H9 (cell line): ENCODE data around the gene FAHD2A. TPM values are rescaled to one million over a fixed set of nuclear protein-coding genes. Genes with fewer than 3 reads are reported as not detected.

Experiments used
- DNase-seq: peaks from one replicate; pipeline ENCODE4 v3.0.0-alpha.2; 2017
- H2AFZ ChIP-seq: one replicate; pipeline ENCODE4 v1.6.1; 2013; ENCODE audit warnings: mild to moderate bottlenecking, low read length, control low read depth, moderate library complexity
- H2AK5ac ChIP-seq: 2 replicates; pipeline ENCODE4 v1.6.1; 2013; ENCODE audit warnings: low read length, control low read depth, mixed read lengths; ENCODE audit not compliant: insufficient read length
- H2BK120ac ChIP-seq: one replicate; pipeline ENCODE4 v1.6.1; 2013; ENCODE audit warnings: low read depth, mild to moderate bottlenecking, low read length, control low read depth, inconsistent platforms; ENCODE audit not compliant: poor library complexity, severe bottlenecking
- H2BK12ac ChIP-seq: 2 replicates; pipeline ENCODE4 v1.6.1; 2013; ENCODE audit warnings: low read length, control low read depth, mixed read lengths, low read depth; ENCODE audit not compliant: insufficient read length
- H2BK15ac ChIP-seq: 2 replicates; pipeline ENCODE4 v1.6.1; 2013; ENCODE audit warnings: low read depth, low read length, control low read depth
- H2BK20ac ChIP-seq: one replicate; pipeline ENCODE4 v1.6.1; 2013; ENCODE audit warnings: low read depth, mild to moderate bottlenecking, low read length, control low read depth, inconsistent platforms; ENCODE audit not compliant: poor library complexity, severe bottlenecking
- H2BK5ac ChIP-seq: 2 replicates; pipeline ENCODE4 v1.6.1; 2013; ENCODE audit warnings: low read length, control low read depth, mixed read lengths; ENCODE audit not compliant: insufficient read length
- H3K14ac ChIP-seq: 2 replicates; pipeline ENCODE4 v1.6.1; 2013; ENCODE audit warnings: low read length, control low read depth; ENCODE audit not compliant: insufficient read depth
- H3K18ac ChIP-seq: 2 replicates; pipeline ENCODE4 v1.6.1; 2013; ENCODE audit warnings: low read depth, mild to moderate bottlenecking, mixed read lengths, low read length, control low read depth; ENCODE audit not compliant: insufficient read length
- H3K23ac ChIP-seq: 2 replicates; pipeline ENCODE4 v1.6.1; 2013; ENCODE audit warnings: low read length, control low read depth, mixed read lengths, low read depth; ENCODE audit not compliant: insufficient read length
- H3K23me2 ChIP-seq: 2 replicates; pipeline ENCODE4 v1.6.1; 2013; ENCODE audit warnings: low read depth, mild to moderate bottlenecking, mixed read lengths, low read length, control low read depth; ENCODE audit not compliant: insufficient read length, poor library complexity, severe bottlenecking
- H3K27ac ChIP-seq: 2 replicates; pipeline ENCODE4 v1.5.1; 2013; ENCODE audit warnings: low read length, control low read depth, mixed read lengths, low read depth; ENCODE audit not compliant: insufficient read length
- H3K27me3 ChIP-seq: 2 replicates; pipeline ENCODE4 v1.6.1; 2013; ENCODE audit warnings: low read length, control low read depth, inconsistent platforms; ENCODE audit not compliant: insufficient read depth
- H3K4ac ChIP-seq: 2 replicates; pipeline ENCODE4 v1.6.1; 2013; ENCODE audit warnings: low read depth, mild to moderate bottlenecking, control low read depth, inconsistent platforms, low read length, moderate library complexity
- H3K4me1 ChIP-seq: 2 replicates; pipeline ENCODE4 v1.6.1; 2013; ENCODE audit warnings: low read length, control low read depth, inconsistent platforms; ENCODE audit not compliant: insufficient read depth
- H3K4me2 ChIP-seq: 2 replicates; pipeline ENCODE4 v1.6.1; 2013; ENCODE audit warnings: low read length, control low read depth, mixed read lengths; ENCODE audit not compliant: insufficient read length, insufficient read depth
- H3K56ac ChIP-seq: 2 replicates; pipeline ENCODE4 v1.6.1; 2013; ENCODE audit warnings: low read depth, mild to moderate bottlenecking, mixed read lengths, low read length, control low read depth; ENCODE audit not compliant: insufficient read length
- H3K79me1 ChIP-seq: 2 replicates; pipeline ENCODE4 v1.6.1; 2013; ENCODE audit warnings: low read depth, mild to moderate bottlenecking, moderate library complexity, low read length, control low read depth, inconsistent platforms; ENCODE audit not compliant: insufficient read depth, poor library complexity, severe bottlenecking
- H3K79me2 ChIP-seq: 2 replicates; pipeline ENCODE4 v1.6.1; 2013; ENCODE audit warnings: low read length, control low read depth, inconsistent platforms; ENCODE audit not compliant: insufficient read depth
- H3K9ac ChIP-seq: 2 replicates; pipeline ENCODE4 v1.6.1; 2013; ENCODE audit warnings: low read length, control low read depth, mixed read lengths; ENCODE audit not compliant: insufficient read length; ENCODE audit errors: extremely low read depth
- H3K9me3 ChIP-seq: one replicate; pipeline ENCODE4 v1.6.1; 2013; ENCODE audit warnings: low read depth, low read length, inconsistent platforms; ENCODE audit not compliant: control insufficient read depth
- H3T11ph ChIP-seq: one replicate; pipeline ENCODE4 v1.6.1; 2013; ENCODE audit warnings: mild to moderate bottlenecking, low read length, control low read depth, inconsistent platforms
- H4K20me1 ChIP-seq: one replicate; pipeline ENCODE4 v1.6.1; 2013; ENCODE audit not compliant: control insufficient read depth, insufficient read length, insufficient read depth
- H4K5ac ChIP-seq: 2 replicates; pipeline ENCODE4 v1.6.1; 2013; ENCODE audit warnings: low read depth, mild to moderate bottlenecking, mixed read lengths, low read length, control low read depth; ENCODE audit not compliant: insufficient read length
- H4K8ac ChIP-seq: replicated peaks from 2 replicates; pipeline ENCODE4 v1.6.1; 2013; ENCODE audit warnings: low read length, control low read depth, mixed read lengths, low read depth; ENCODE audit not compliant: insufficient read length
- H4K91ac ChIP-seq: 2 replicates; pipeline ENCODE4 v1.6.1; 2013; ENCODE audit warnings: low read depth, mild to moderate bottlenecking, moderate library complexity, mixed read lengths, low read length, control low read depth; ENCODE audit not compliant: insufficient read length
- H3K27ac Mint-ChIP-seq, 3 experiments: 2 replicates in 2 of 3; 3 replicates in 1 of 3; pipeline ENCODE4 v1.8.0; 2020 to 2021; ENCODE audit warnings: mixed read lengths in 3 of 3, mild to moderate bottlenecking in 1 of 3, moderate library complexity in 1 of 3
- H3K27me3 Mint-ChIP-seq: 2 replicates; pipeline ENCODE4 v1.8.0; 2021; ENCODE audit warnings: low read depth, mild to moderate bottlenecking, moderate library complexity, mixed read lengths
- H3K36me3 Mint-ChIP-seq, 3 experiments: 2 replicates in 2 of 3; 3 replicates in 1 of 3; pipeline ENCODE4 v1.8.0; 2020 to 2021; ENCODE audit warnings: low read depth in 3 of 3, mixed read lengths in 3 of 3; ENCODE audit not compliant: insufficient read depth in 1 of 3
- H3K4me1 Mint-ChIP-seq, 2 experiments: 2 replicates each; pipeline ENCODE4 v1.8.0; 2020; ENCODE audit warnings: mixed read lengths in 2 of 2
- H3K4me3 Mint-ChIP-seq, 2 experiments: 2 replicates in 1 of 2; 3 replicates in 1 of 2; pipeline ENCODE4 v1.8.0; 2020 to 2021; ENCODE audit warnings: mild to moderate bottlenecking in 2 of 2, mixed read lengths in 2 of 2, moderate library complexity in 1 of 2
- H3K9me3 Mint-ChIP-seq, 2 experiments: 2 replicates in 1 of 2; 3 replicates in 1 of 2; pipeline ENCODE4 v1.8.0; 2020; ENCODE audit warnings: mild to moderate bottlenecking in 2 of 2, mixed read lengths in 2 of 2, moderate library complexity in 1 of 2
- WGBS: extraction: QIAGEN DNeasy Blood & Tissue Kit; methylation state at CpG from one replicate; pipeline ENCODE4 v1.1.7; 2013; ENCODE audit warnings: missing lambda C conversion rate, low lambda C conversion rate, mixed read lengths; ENCODE audit not compliant: insufficient read length; ENCODE audit errors: extremely low coverage; 5-methylcytosine and 5-hydroxymethylcytosine counted together
- total RNA-seq: library from RNA; stranded (reverse); gene quantifications from 2 replicates; pipeline ENCODE4 v1.2.1, GENCODE V29; 2021
- TF ChIP-seq, protein P1 (sequence below): fragments of 200-600 bp; sonication (generic); conservative IDR thresholded peaks from 3 replicates; pipeline ENCODE4 v1.8.0; 2021; ENCODE audit warnings: antibody characterized with exemption, mild to moderate bottlenecking

FAHD2A gene
- total RNA-seq, 1 experiment from 2014 or later = 39.8 TPM

DNA sequence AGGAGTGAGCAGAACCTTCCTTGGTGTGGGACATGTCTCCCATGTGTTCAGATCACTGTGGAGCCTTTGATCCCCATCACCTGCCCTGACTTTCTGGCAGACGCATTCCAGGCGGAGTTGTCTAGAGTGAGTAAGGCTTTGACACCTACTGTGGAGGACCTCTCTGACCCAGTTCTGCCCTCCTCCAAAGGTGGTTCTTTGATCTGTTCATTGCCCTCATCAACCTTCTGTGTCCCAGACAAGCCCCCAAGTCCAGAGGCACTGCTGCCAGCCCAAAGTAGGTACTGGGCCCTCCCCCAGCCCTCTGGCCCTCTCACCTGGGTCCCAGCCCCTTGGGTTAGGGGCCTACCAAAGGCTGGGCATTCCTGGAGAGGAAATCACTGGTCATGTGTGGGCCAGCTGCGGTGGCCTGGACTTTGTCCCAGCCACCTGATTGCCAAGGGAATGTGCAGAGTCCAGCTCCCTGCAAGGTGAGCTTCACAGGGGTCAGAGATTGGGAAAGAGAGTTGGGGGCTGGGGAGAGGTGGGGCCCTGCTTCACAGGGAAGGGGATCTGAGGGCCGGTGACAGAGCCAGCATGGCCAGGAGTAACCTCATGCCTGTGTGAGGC, 12.1 kb upstream of the FAHD2A start:
- Histone ChIP-seq H3K56ac (no peak overlapping the region), H4K5ac (no peak overlapping the region), H3K18ac (no peak overlapping the region), H2BK12ac (no peak overlapping the region), H3T11ph (no peak overlapping the region), H2BK120ac (no peak overlapping the region), H3K9ac (no peak overlapping the region), H3K23me2 (no peaks in the 10 kb centered on the region), H3K79me2 (no peaks in the 10 kb centered on the region), H2BK5ac (no peak overlapping the region), H3K79me1 (no peaks in the 10 kb centered on the region), H2AFZ (no peak overlapping the region), H3K14ac (no peak overlapping the region), H3K4ac (no peak overlapping the region), H3K4me1 (no peaks in the 10 kb centered on the region), H3K23ac (no peak overlapping the region), H2BK15ac (no peak overlapping the region), H4K91ac (no peak overlapping the region), H4K8ac (no peak overlapping the region), H4K20me1 (no peaks in the 10 kb centered on the region), H3K27ac (no peak overlapping the region), H3K4me2 (no peak overlapping the region), H3K9me3 (no peaks in the 10 kb centered on the region), H3K27me3 (no peaks in the 10 kb centered on the region), H2BK20ac (no peak overlapping the region), H2AK5ac (no peak overlapping the region)
- H3K4me1 Mint-ChIP-seq = peaks cover 2% of the 10 kb centered on the region in 2 experiments; a peak in 1 of 4 replicates
- no peak overlapping the region for H3K27ac Mint-ChIP-seq
- no peak overlapping the region for H3K4me3 Mint-ChIP-seq
- H3K9me3 Mint-ChIP-seq = no peaks in the 10 kb centered on the region
- TF ChIP-seq, protein P1, sequence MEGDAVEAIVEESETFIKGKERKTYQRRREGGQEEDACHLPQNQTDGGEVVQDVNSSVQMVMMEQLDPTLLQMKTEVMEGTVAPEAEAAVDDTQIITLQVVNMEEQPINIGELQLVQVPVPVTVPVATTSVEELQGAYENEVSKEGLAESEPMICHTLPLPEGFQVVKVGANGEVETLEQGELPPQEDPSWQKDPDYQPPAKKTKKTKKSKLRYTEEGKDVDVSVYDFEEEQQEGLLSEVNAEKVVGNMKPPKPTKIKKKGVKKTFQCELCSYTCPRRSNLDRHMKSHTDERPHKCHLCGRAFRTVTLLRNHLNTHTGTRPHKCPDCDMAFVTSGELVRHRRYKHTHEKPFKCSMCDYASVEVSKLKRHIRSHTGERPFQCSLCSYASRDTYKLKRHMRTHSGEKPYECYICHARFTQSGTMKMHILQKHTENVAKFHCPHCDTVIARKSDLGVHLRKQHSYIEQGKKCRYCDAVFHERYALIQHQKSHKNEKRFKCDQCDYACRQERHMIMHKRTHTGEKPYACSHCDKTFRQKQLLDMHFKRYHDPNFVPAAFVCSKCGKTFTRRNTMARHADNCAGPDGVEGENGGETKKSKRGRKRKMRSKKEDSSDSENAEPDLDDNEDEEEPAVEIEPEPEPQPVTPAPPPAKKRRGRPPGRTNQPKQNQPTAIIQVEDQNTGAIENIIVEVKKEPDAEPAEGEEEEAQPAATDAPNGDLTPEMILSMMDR = no peak
- no peaks in the 10 kb centered on the region for H3K36me3 Mint-ChIP-seq
- peaks cover 44% of the 10 kb centered on the region for H3K27me3 Mint-ChIP-seq
- no peak for DNase-seq
- no CpG with 5 or more reads among the region's 4 CpGs for WGBS
